ENCODE measurements around the gene ABCB11.

- TF ChIP-seq CTCF (IDR thresholded peaks at IDR 0.05 in 8 of 11, conservative IDR thresholded peaks at IDR 0.05 in 3 of 11) (no peak), POLR2AphosphoS5 (IDR thresholded peaks at IDR 0.05) (no peak), POLR2A (IDR thresholded peaks at IDR 0.05) (no peak)
Observed at GRCh38 chr2:169009865-169010579, 21.1 kb downstream of the ABCB11 start.

All from spleen (tissue), 7 donors.